Muscle layer of duodenum (tissue), 2 donors: ENCODE measurements around the gene TXNRD2.

Experiments
- H3K27ac ChIP-seq: one replicate; pipeline ENCODE4 v1.7.0; 2013; ENCODE audit warnings: mild to moderate bottlenecking, low read length
- H3K27me3 ChIP-seq: one replicate; pipeline ENCODE4 v1.7.0; 2013; ENCODE audit warnings: low read depth, mild to moderate bottlenecking, control low read depth, low read length
- H3K36me3 ChIP-seq, 2 donors: one replicate each; pipeline ENCODE4 v1.7.0; 2013; ENCODE audit warnings: low read length in 2 of 2, control low read depth in 1 of 2, mild to moderate bottlenecking in 1 of 2; ENCODE audit not compliant: insufficient read depth in 2 of 2, control insufficient read depth in 1 of 2
- H3K4me1 ChIP-seq, 2 donors: one replicate each; pipeline ENCODE4 v1.7.0; 2013; ENCODE audit warnings: low read length in 2 of 2, mild to moderate bottlenecking in 2 of 2, control low read depth in 1 of 2, moderate library complexity in 1 of 2; ENCODE audit not compliant: insufficient read depth in 2 of 2, control insufficient read depth in 1 of 2
- H3K4me3 ChIP-seq, 2 donors: one replicate each; pipeline ENCODE4 v1.7.0; 2013; ENCODE audit warnings: low read length in 2 of 2, low read depth in 1 of 2, mild to moderate bottlenecking in 1 of 2
- H3K9me3 ChIP-seq, 2 donors: one replicate each; pipeline ENCODE4 v1.7.0; 2013; ENCODE audit warnings: low read length in 2 of 2, control low read depth in 1 of 2, mild to moderate bottlenecking in 1 of 2; ENCODE audit not compliant: control insufficient read depth in 1 of 2
- donor health status: healthy.

The TXNRD2 gene

DNA sequence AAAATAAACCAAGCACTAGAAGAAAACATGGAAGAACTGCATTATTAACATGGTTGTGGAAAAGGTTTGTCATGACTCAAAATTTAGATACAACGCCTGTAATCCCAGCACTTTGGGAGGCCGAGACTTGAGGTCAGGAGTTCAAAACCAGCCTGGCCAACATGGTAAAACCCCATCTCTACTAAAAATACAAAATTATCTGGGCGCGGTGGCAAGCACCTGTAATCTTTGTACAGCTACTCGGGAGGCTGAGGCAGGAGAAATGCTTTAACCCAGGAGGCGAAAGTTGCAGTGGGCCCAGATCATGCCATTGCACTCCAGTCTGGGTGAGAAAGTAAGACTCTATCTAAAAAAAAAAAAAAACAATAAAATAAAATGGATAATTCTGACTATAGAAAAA lies 110.6 kb downstream of the TXNRD2 start:
- no peaks in the 10 kb centered on the region for H3K36me3 ChIP-seq
- no peak overlapping the region for H3K4me3 ChIP-seq
- no peaks in the 10 kb centered on the region for H3K27me3 ChIP-seq
- H3K4me1 ChIP-seq, result no peaks in the 10 kb centered on the region
- H3K9me3 ChIP-seq, result no peaks in the 10 kb centered on the region
- no peak overlapping the region for H3K27ac ChIP-seq

DNA sequence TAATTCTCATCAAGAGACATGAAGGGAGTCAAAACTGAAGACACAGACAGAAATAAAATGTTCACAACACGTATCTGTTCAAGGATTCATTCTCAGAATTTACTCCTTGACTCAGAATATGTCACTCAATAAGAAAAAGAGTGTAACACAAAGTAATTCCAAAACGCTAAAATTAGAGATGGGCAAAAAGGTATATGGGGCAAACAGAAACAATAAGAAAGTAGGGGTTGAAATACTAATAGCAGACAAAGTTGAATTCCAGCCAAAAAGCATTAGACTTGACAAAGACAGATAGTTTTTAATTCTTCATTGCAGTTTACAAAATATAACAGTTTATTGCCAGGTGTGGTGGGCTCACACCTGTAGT lies 113.6 kb downstream of the TXNRD2 start:
- no peak overlapping the region for H3K4me3 ChIP-seq
- H3K27ac ChIP-seq, result no peak overlapping the region
- no peaks in the 10 kb centered on the region for H3K4me1 ChIP-seq
- H3K36me3 ChIP-seq, result no peaks in the 10 kb centered on the region
- H3K9me3 ChIP-seq, result no peaks in the 10 kb centered on the region
- H3K27me3 ChIP-seq, result no peaks in the 10 kb centered on the region

DNA sequence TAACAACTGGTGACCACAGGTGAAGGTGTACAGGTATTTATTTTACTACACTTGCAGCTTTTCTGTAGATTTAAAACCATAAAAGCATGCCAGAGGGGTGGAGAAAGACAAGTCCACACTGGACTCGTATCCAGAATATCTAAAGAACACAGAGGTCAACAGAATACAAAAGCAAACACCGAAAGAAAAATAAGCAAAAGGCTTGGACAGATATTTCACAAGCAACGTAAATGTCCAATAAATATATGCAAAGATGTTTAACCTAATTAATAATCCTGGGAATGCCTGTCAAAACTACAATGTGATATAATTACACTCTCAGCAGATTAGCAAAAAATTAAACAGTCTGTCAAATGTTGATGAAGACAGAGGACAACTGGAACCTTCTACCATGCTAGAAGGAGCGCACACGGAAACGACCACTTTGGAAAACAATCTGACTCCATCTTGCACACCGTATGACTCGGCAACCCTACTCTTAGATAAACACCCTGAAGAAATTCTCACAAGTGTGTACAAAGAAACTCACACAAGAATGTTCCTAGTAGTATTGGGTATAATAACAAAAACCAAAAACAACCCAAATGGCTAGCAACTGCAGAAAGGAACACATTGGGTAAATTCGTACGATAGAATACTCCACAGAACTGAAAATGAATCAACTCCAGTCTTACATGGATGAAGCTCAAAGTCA lies 114.1 kb downstream of the TXNRD2 start:
- no peaks in the 10 kb centered on the region for H3K27me3 ChIP-seq
- no peak overlapping the region for H3K27ac ChIP-seq
- H3K4me1 ChIP-seq, result no peaks in the 10 kb centered on the region
- H3K36me3 ChIP-seq, result no peaks in the 10 kb centered on the region
- no peaks in the 10 kb centered on the region for H3K9me3 ChIP-seq
- H3K4me3 ChIP-seq, result no peak overlapping the region

DNA sequence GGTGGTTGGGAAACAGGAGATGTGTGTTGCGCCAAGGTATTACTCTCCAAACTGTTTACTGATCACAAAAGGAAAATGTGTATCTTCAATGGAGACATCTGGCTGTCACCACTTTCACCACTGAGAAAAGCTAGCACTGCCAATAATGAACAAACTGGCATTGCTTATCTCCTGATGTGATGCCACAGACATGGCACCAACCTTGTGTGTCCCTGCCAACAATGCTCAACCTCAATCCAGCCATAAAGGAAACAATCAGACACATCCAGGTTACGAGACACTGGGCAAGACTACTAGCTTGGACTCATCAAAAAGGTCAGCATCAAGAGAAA lies 115.0 kb downstream of the TXNRD2 start:
- no peaks in the 10 kb centered on the region for H3K4me1 ChIP-seq
- no peaks in the 10 kb centered on the region for H3K36me3 ChIP-seq
- no peak overlapping the region for H3K27ac ChIP-seq
- no peaks in the 10 kb centered on the region for H3K9me3 ChIP-seq
- no peaks in the 10 kb centered on the region for H3K27me3 ChIP-seq
- no peak overlapping the region for H3K4me3 ChIP-seq

DNA sequence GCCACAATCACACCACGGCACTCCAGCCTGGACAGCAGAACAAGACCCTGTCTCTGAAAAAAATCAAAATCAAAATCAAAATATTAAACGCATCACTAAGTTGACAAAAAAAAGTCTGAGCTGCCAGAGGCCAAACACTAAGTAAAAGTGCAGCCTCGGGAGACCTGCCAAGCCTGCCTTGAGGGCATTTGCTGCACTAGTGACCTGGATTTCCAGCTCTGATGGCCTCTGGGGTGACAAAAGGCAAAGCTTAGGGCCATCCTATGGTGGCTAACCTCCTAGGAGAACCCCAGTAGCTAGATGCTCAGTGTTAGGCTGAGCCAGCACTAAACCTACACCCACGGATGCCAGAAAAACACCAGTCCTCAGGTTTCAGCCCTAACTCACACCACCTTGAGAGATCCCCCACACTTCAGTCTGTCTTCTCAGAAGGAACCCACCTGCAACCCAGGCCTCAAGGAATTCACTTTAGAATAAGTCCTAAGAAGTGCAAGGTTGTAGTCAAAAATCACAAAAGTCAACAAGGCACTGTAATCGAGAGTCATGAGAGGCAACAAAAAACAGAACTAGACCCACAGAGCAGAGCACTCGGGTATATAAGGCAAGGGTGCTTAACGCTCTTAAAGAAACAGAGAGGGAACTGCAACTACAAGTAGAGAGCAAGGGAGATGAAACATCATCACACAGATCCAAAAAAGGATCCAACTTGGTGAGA lies 115.6 kb downstream of the TXNRD2 start:
- Histone ChIP-seq H3K4me1 (no peaks in the 10 kb centered on the region), H3K9me3 (no peaks in the 10 kb centered on the region), H3K27me3 (no peaks in the 10 kb centered on the region), H3K27ac (no peak overlapping the region), H3K4me3 (no peak overlapping the region), H3K36me3 (no peaks in the 10 kb centered on the region)
